ENCODE data around the gene TBXT.

DNA sequence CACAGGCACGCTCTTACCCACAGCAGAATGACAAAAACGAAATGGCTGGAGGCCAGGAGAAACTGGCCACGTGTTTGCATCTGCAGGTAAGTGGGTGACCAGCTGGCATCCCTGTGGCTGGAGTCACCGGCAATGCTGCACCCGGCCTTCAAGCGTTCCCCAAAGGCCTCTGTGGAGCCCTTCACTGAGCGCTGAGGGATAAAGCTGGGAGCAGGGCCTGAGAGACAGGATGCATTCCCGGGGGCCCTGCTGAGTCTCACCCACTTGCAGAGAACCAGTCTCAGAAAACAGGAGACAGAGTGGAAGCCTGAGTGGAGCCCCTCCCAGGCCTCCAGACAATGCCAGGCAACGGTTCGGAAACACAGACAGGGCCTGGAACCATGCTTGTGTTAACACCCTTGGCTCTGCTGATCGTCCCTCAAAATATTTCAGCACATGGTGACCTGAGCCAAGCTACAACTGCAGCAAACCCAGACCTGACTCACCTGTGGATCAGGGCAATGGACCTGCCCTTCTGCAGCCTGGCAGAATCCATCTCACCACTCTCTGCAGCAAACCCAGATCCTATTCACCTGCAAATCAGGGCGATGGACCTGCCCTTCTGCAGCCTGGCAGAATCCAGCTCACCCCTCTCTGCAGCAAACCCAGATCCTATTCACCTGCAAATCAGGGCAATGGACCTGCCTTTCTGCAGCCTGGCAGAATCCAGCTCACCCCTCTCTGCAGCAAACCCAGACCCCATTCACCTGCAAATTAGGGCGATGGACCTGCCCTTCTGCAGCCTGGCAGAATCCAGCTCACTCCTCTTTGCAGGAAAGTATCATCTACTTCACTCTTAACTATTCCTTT, 39.8 kb downstream of the TBXT start:
- TF ChIP-seq, protein P1, sequence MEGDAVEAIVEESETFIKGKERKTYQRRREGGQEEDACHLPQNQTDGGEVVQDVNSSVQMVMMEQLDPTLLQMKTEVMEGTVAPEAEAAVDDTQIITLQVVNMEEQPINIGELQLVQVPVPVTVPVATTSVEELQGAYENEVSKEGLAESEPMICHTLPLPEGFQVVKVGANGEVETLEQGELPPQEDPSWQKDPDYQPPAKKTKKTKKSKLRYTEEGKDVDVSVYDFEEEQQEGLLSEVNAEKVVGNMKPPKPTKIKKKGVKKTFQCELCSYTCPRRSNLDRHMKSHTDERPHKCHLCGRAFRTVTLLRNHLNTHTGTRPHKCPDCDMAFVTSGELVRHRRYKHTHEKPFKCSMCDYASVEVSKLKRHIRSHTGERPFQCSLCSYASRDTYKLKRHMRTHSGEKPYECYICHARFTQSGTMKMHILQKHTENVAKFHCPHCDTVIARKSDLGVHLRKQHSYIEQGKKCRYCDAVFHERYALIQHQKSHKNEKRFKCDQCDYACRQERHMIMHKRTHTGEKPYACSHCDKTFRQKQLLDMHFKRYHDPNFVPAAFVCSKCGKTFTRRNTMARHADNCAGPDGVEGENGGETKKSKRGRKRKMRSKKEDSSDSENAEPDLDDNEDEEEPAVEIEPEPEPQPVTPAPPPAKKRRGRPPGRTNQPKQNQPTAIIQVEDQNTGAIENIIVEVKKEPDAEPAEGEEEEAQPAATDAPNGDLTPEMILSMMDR (IDR thresholded peaks at IDR 0.05; ENCODE audit: low read depth, low read length, poor library complexity, severe bottlenecking): no peak
- no peak for TF ChIP-seq EZH2phosphoT487 (IDR thresholded peaks at IDR 0.05; ENCODE audit: borderline replicate concordance, low read length)
